Heart left ventricle (tissue), 13 donors: ENCODE results near the gene PTPRU.

Source experiments
- POLR2A ChIP-seq, 2 donors: fragments of 450-650 bp; IDR thresholded peaks; one replicate each; pipeline ENCODE4 v1.6.1; 2017; ENCODE audit warnings: antibody characterized with exemption in 2 of 2, mild to moderate bottlenecking in 2 of 2, moderate library complexity in 2 of 2
- TF ChIP-seq, protein P1 (sequence below), 12 donors: fragments of 200-600 bp; sonication (generic) in 4 of 12; IDR thresholded peaks; one replicate each; pipeline versions ENCODE4 v1.5.0 to v1.8.0; 2018 to 2022; ENCODE audit warnings: antibody characterized with exemption in 12 of 12, mild to moderate bottlenecking in 5 of 12
- donor health status: ischemic (EF 13 %, LVEDD 7.1; RV severe dilation, severe dysfunction).
- donor health status: DM: no; HTN: yes; CAD: no.
- donor health status: DM: no; HTN: no; CAD: no.
- donor health status: ischemic (EF 25% LVEDD 6.9; RV normal size, moderate dysfunction).
- donor health status: ischemic (EF 25% LVEDD 5.7; RV mildly dilated, moderate dysfunction).
- donor health status: ischemic (EF 35%, LVEDD 5.7; RV mildly dilated, moderate dysfunction).
- donor health status: nonischemic (EF 11% LVEDD 7.7; RV severe dilation, severe dysfunction).
- donor health status: DM: yes; HTN: yes; CAD: no.
- donor health status: PGD.
- donor health status: ischemic (EF 29% LVEDD 5.4; RV normal size, mild dysfunction).
- donor health status: nonischemic (EF 23%, LVEDD 6.1; RV moderate dilation, normal function).

DNA sequence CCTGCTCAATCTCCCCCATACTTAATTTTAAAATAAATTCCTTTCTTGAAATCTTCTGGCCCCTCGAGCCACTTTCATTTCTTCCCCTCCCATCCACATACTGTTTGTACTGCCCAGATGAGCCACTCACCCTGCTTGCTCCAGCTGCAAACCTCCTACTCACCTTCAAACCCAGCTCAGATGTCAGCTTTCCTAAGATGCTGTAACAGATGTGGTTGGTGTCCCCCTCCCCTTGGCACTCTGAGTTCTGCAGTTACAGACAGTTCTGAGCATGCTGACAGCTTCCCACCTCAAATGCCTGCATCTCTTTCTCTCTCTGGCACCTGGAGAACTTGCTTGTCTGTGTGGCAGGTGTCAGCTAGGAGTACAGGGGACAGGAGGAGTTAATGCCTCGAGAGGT, 106.7 kb downstream of the PTPRU start:
- TF ChIP-seq, protein P1, sequence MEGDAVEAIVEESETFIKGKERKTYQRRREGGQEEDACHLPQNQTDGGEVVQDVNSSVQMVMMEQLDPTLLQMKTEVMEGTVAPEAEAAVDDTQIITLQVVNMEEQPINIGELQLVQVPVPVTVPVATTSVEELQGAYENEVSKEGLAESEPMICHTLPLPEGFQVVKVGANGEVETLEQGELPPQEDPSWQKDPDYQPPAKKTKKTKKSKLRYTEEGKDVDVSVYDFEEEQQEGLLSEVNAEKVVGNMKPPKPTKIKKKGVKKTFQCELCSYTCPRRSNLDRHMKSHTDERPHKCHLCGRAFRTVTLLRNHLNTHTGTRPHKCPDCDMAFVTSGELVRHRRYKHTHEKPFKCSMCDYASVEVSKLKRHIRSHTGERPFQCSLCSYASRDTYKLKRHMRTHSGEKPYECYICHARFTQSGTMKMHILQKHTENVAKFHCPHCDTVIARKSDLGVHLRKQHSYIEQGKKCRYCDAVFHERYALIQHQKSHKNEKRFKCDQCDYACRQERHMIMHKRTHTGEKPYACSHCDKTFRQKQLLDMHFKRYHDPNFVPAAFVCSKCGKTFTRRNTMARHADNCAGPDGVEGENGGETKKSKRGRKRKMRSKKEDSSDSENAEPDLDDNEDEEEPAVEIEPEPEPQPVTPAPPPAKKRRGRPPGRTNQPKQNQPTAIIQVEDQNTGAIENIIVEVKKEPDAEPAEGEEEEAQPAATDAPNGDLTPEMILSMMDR (IDR thresholded peaks at IDR 0.05): no peak
- TF ChIP-seq POLR2A (IDR thresholded peaks at IDR 0.05): no peak
